Ishikawa (cell line): ENCODE measurements around the gene PATJ.

ENCODE experiments used
- CREB1 ChIP-seq: IDR thresholded peaks from 2 replicates; pipeline ENCODE4 v1.6.1; 2012; ENCODE audit warnings: low read depth
- EGR1 ChIP-seq: IDR thresholded peaks from 2 replicates; pipeline ENCODE4 v1.6.1; 2012
- EP300 ChIP-seq: IDR thresholded peaks from 2 replicates; pipeline ENCODE4 v1.6.1; 2012; ENCODE audit warnings: borderline replicate concordance
- RAD21 ChIP-seq: IDR thresholded peaks from 2 replicates; pipeline ENCODE4 v1.6.1; 2012; ENCODE audit warnings: low read depth
- TAF1 ChIP-seq: IDR thresholded peaks from 2 replicates; pipeline ENCODE4 v1.6.1; 2012; ENCODE audit warnings: low read depth, mild to moderate bottlenecking
- TCF12 ChIP-seq: IDR thresholded peaks from 2 replicates; pipeline ENCODE4 v1.6.1; 2012; ENCODE audit warnings: low read depth
- YY1 ChIP-seq: IDR thresholded peaks from 2 replicates; pipeline ENCODE4 v1.6.1; 2012; ENCODE audit warnings: low read depth
- TF ChIP-seq, protein P1 (sequence below): IDR thresholded peaks from 2 replicates; pipeline ENCODE4 v1.6.1; 2012; ENCODE audit warnings: low read depth, mild to moderate bottlenecking
- TF ChIP-seq, protein P2 (sequence below): IDR thresholded peaks from 2 replicates; pipeline ENCODE4 v1.6.1; 2012

DNA sequence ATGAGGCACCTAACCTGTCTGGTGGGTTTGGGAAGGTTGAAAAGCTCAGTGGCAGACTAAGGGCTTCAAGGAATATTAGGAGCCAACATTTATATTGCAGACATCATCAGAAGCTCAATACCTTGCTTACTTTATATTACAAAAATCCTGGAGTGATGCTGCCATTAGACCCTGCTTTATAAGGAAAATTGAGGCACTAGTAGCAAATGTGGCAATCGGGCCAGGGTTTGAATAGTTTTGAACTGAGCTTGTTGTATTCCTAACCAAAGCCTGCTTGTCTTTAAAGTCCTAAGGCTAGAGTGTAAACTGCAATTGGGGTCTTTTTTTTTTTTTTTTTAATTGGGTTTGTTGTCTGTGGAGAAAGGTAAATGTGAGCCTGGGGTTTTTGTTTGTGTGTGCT lies 466.7 kb downstream of the PATJ start:
- TF ChIP-seq, protein P1, sequence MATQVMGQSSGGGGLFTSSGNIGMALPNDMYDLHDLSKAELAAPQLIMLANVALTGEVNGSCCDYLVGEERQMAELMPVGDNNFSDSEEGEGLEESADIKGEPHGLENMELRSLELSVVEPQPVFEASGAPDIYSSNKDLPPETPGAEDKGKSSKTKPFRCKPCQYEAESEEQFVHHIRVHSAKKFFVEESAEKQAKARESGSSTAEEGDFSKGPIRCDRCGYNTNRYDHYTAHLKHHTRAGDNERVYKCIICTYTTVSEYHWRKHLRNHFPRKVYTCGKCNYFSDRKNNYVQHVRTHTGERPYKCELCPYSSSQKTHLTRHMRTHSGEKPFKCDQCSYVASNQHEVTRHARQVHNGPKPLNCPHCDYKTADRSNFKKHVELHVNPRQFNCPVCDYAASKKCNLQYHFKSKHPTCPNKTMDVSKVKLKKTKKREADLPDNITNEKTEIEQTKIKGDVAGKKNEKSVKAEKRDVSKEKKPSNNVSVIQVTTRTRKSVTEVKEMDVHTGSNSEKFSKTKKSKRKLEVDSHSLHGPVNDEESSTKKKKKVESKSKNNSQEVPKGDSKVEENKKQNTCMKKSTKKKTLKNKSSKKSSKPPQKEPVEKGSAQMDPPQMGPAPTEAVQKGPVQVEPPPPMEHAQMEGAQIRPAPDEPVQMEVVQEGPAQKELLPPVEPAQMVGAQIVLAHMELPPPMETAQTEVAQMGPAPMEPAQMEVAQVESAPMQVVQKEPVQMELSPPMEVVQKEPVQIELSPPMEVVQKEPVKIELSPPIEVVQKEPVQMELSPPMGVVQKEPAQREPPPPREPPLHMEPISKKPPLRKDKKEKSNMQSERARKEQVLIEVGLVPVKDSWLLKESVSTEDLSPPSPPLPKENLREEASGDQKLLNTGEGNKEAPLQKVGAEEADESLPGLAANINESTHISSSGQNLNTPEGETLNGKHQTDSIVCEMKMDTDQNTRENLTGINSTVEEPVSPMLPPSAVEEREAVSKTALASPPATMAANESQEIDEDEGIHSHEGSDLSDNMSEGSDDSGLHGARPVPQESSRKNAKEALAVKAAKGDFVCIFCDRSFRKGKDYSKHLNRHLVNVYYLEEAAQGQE: no peak
- TF ChIP-seq CREB1 (no peak), TAF1 (no peak), YY1 (no peak), EP300 (no peak), EGR1 (no peak), TCF12 (no peak), RAD21 (no peak)
- TF ChIP-seq, protein P2, sequence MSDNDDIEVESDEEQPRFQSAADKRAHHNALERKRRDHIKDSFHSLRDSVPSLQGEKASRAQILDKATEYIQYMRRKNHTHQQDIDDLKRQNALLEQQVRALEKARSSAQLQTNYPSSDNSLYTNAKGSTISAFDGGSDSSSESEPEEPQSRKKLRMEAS: no peak
